Neural progenitor cell (in vitro differentiated cells): ENCODE measurements around the gene SNAI3. TPM values are rescaled to one million over a fixed set of nuclear protein-coding genes. Genes with fewer than 3 reads are reported as not detected.
"Not testable (repeated sequence)": the region's sequence is repeated elsewhere in the genome, so short reads cannot be mapped to it uniquely, and the experiment has no call there.

Source experiments
- DNase-seq: peaks from one replicate; pipeline ENCODE4 v3.0.0-alpha.2; 2016; ENCODE audit warnings: low spot score
- H2AFZ ChIP-seq: fragments of 200-600 bp; sonication (generic); replicated peaks from 2 replicates; pipeline ENCODE4 v1.6.1; 2016; ENCODE audit warnings: antibody characterized with exemption
- H3F3A ChIP-seq: fragments of 200-600 bp; sonication (generic); 2 replicates; pipeline ENCODE4 v1.6.1; 2016; ENCODE audit warnings: antibody characterized with exemption, low read depth
- H3K27ac ChIP-seq: fragments of 200-600 bp; sonication (generic); 2 replicates; pipeline ENCODE4 v1.5.1; 2016; ENCODE audit warnings: mild to moderate bottlenecking
- H3K27me3 ChIP-seq: fragments of 200-600 bp; sonication (generic); 2 replicates; pipeline ENCODE4 v1.6.1; 2016; ENCODE audit warnings: mild to moderate bottlenecking, moderate library complexity
- H3K36me3 ChIP-seq: fragments of 200-600 bp; sonication (generic); 2 replicates; pipeline ENCODE4 v1.5.1; 2016
- H3K4me1 ChIP-seq: fragments of 200-600 bp; sonication (generic); 2 replicates; pipeline ENCODE4 v1.6.1; 2016; ENCODE audit warnings: mixed run types
- H3K4me2 ChIP-seq: fragments of 200-600 bp; sonication (generic); 2 replicates; pipeline ENCODE4 v1.6.1; 2016
- H3K4me3 ChIP-seq: fragments of 200-600 bp; sonication (generic); 2 replicates; pipeline ENCODE4 v1.5.1; 2016
- H3K79me2 ChIP-seq: fragments of 200-600 bp; sonication (generic); 2 replicates; pipeline ENCODE4 v1.6.1; 2016; ENCODE audit warnings: low read depth
- H3K9ac ChIP-seq: fragments of 200-600 bp; sonication (generic); 2 replicates; pipeline ENCODE4 v1.6.1; 2016
- H3K9me3 ChIP-seq: fragments of 200-600 bp; sonication (generic); 2 replicates; pipeline ENCODE4 v1.5.1; 2016; ENCODE audit warnings: low read depth
- H4K20me1 ChIP-seq: fragments of 200-600 bp; sonication (generic); 2 replicates; pipeline ENCODE4 v1.6.1; 2016; ENCODE audit warnings: low read depth
- H3K27ac Mint-ChIP-seq: 3 replicates; pipeline ENCODE4 v1.8.0; 2021; ENCODE audit warnings: mixed read lengths
- H3K27me3 Mint-ChIP-seq: 2 replicates; pipeline ENCODE4 v1.8.0; 2022; ENCODE audit warnings: low read depth, mild to moderate bottlenecking, inconsistent platforms, moderate library complexity, mixed read lengths; ENCODE audit not compliant: insufficient read depth
- H3K36me3 Mint-ChIP-seq: 3 replicates; pipeline ENCODE4 v1.8.0; 2021; ENCODE audit warnings: mixed read lengths
- H3K4me1 Mint-ChIP-seq: 3 replicates; pipeline ENCODE4 v1.8.0; 2021; ENCODE audit warnings: mixed read lengths
- H3K4me3 Mint-ChIP-seq: 3 replicates; pipeline ENCODE4 v1.8.0; 2021; ENCODE audit warnings: mild to moderate bottlenecking, moderate library complexity, mixed read lengths
- H3K9me3 Mint-ChIP-seq: 3 replicates; pipeline ENCODE4 v1.8.0; 2020; ENCODE audit warnings: mixed read lengths
- CTCF ChIP-seq: fragments of 200-600 bp; sonication (generic); IDR thresholded peaks from 2 replicates; pipeline ENCODE4 v1.5.1; 2017; ENCODE audit warnings: antibody characterized with exemption, mild to moderate bottlenecking
- EZH2 ChIP-seq: fragments of 200-600 bp; sonication (generic); IDR thresholded peaks from 2 replicates; pipeline ENCODE4 v1.6.1; 2017; ENCODE audit warnings: antibody characterized with exemption, mild to moderate bottlenecking, moderate library complexity
- EZH2phosphoT487 ChIP-seq: fragments of 200-600 bp; sonication (generic); IDR thresholded peaks from 2 replicates; pipeline ENCODE4 v1.6.1; 2017; ENCODE audit warnings: antibody characterized with exemption
- total RNA-seq: library from RNA; depleted of rRNA; stranded (reverse); fragments of >200 nt; gene quantifications from 2 replicates; pipeline ENCODE4 v1.2.3, GENCODE V29; 2015; ENCODE audit warnings: low replicate concordance

The SNAI3 gene
- total RNA-seq, 1 donor from 2014 or later: not detected

- Histone ChIP-seq H3F3A (peaks cover 6% of the 10 kb centered on the region), H3K9ac (no peak overlapping the region), H3K79me2 (peaks cover 2% of the 10 kb centered on the region), H3K4me3 (no peak overlapping the region), H4K20me1 (no peaks in the 10 kb centered on the region), H3K27me3 (no peaks in the 10 kb centered on the region), H3K27ac (no peak overlapping the region), H3K4me1 (no peaks in the 10 kb centered on the region), H3K9me3 (no peaks in the 10 kb centered on the region), H3K36me3 (no peaks in the 10 kb centered on the region), H2AFZ (no peak overlapping the region), H3K4me2 (no peak overlapping the region)
- DNase-seq: no peak
- H3K27me3 Mint-ChIP-seq: peaks cover 2% of the 10 kb centered on the region
- H3K9me3 Mint-ChIP-seq: no peaks in the 10 kb centered on the region
- no peak overlapping the region for H3K4me3 Mint-ChIP-seq
- H3K4me1 Mint-ChIP-seq: peaks cover 3% of the 10 kb centered on the region
- no peak overlapping the region for H3K27ac Mint-ChIP-seq
- TF ChIP-seq CTCF (no peak), EZH2 (no peak), EZH2phosphoT487 (no peak)
- H3K36me3 Mint-ChIP-seq: peaks cover 5% of the 10 kb centered on the region
Observed at GRCh38 chr16:88669980-88670379, 16.3 kb downstream of the SNAI3 start.

GRCh38 chr16:88669493-88669892 is 16.8 kb downstream of the SNAI3 start:
- H3K36me3 Mint-ChIP-seq, H4K20me1 ChIP-seq, H3K79me2 ChIP-seq, H3K36me3 ChIP-seq, DNase-seq, H3F3A ChIP-seq, H3K9ac ChIP-seq, H3K27ac ChIP-seq, H3K4me1 Mint-ChIP-seq, H3K4me3 Mint-ChIP-seq, H3K27me3 Mint-ChIP-seq, H3K27me3 ChIP-seq, H3K9me3 Mint-ChIP-seq, H3K9me3 ChIP-seq, H2AFZ ChIP-seq, H3K4me1 ChIP-seq, H3K27ac Mint-ChIP-seq, H3K4me3 ChIP-seq, H3K4me2 ChIP-seq: not testable (repeated sequence)

DNA sequence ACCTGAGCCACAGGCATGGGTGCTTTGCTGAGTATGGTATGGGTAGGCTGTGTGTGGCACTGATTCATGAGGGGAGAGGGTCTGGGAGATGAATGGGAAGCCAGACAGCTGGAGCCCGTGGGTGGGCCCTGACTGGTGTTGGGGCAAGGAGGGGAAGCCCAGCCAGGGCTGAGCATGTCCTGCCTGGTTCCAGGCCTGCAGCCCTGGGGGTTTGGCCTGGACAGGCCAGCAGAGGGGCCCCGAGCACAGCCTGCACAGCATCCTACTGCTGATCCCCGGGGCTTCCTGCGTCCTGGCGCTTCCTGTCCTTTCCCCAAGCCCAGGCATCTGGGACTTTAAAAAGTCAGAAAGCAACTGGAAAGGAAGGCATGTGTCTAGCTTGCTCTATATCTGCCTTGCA is 18.8 kb downstream of the SNAI3 start:
- H3K27ac Mint-ChIP-seq: no peak overlapping the region
- H3K4me3 ChIP-seq: no peak overlapping the region
- no peaks in the 10 kb centered on the region for H4K20me1 ChIP-seq
- H3K4me1 ChIP-seq: no peaks in the 10 kb centered on the region
- H3K9ac ChIP-seq: no peak overlapping the region
- no peaks in the 10 kb centered on the region for H3K36me3 ChIP-seq
- no peak overlapping the region for H3K4me3 Mint-ChIP-seq
- H3K36me3 Mint-ChIP-seq: peaks cover 5% of the 10 kb centered on the region
- peak overlapping the region; percentile 70 for H3K27ac ChIP-seq
- no peak overlapping the region for H2AFZ ChIP-seq
- DNase-seq: peak; percentile 41
- H3K9me3 Mint-ChIP-seq: no peaks in the 10 kb centered on the region
- H3K9me3 ChIP-seq: no peaks in the 10 kb centered on the region
- peaks cover 15% of the 10 kb centered on the region for H3K79me2 ChIP-seq
- H3K27me3 Mint-ChIP-seq: no peaks in the 10 kb centered on the region
- H3K4me1 Mint-ChIP-seq: peaks cover 9% of the 10 kb centered on the region
- peaks cover 6% of the 10 kb centered on the region for H3F3A ChIP-seq
- no peak overlapping the region for H3K4me2 ChIP-seq
- TF ChIP-seq EZH2phosphoT487 (no peak), CTCF (peak; percentile 6)
- H3K27me3 ChIP-seq: no peaks in the 10 kb centered on the region

DNA sequence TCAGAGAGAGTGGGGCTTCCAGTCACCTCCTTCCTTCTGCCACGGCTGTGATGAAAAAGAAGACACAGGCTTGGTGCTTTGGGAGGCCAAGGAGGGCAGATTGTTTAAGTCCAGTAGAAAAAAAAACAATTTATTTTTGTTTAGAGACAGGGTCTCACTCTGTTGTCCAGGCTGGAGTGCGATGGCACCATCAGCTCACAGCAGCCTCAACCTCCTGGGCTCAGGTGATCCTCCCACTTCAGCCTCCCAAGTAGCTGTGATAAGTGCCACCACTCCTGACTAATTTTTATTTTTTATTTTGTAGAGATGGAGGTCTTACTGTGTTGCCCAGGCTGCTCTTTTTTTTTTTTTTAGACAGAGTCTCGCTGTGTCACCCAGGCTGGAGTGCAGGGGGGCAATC is 20.7 kb downstream of the SNAI3 start:
- Histone ChIP-seq H3K4me3 (no peak overlapping the region), H3K27me3 (no peaks in the 10 kb centered on the region), H3K36me3 (no peaks in the 10 kb centered on the region), H3K79me2 (peaks cover 34% of the 10 kb centered on the region), H3K4me2 (no peak overlapping the region), H3K27ac (no peak overlapping the region), H3K9me3 (no peaks in the 10 kb centered on the region), H4K20me1 (peaks cover 15% of the 10 kb centered on the region), H2AFZ (no peak overlapping the region), H3F3A (peaks cover 6% of the 10 kb centered on the region), H3K9ac (no peak overlapping the region), H3K4me1 (peaks cover 4% of the 10 kb centered on the region)
- no peak for DNase-seq
- no peak overlapping the region for H3K4me3 Mint-ChIP-seq
- H3K4me1 Mint-ChIP-seq: peaks cover 19% of the 10 kb centered on the region
- no peaks in the 10 kb centered on the region for H3K9me3 Mint-ChIP-seq
- H3K36me3 Mint-ChIP-seq: peaks cover 5% of the 10 kb centered on the region
- TF ChIP-seq EZH2 (no peak), CTCF (no peak), EZH2phosphoT487 (no peak)
- no peaks in the 10 kb centered on the region for H3K27me3 Mint-ChIP-seq
- no peak overlapping the region for H3K27ac Mint-ChIP-seq
